ENCODE results near the gene NTNG2.

GRCh38 chr9:132230605-132231004, 68.7 kb downstream of the NTNG2 start:
- no peak for TF ChIP-seq CTCF (IDR thresholded peaks at IDR 0.05)
- TF ChIP-seq EZH2 (IDR thresholded peaks at IDR 0.05), result no peak
- TF ChIP-seq EZH2phosphoT487 (IDR thresholded peaks at IDR 0.05), result no peak
